Uterus (tissue), 2 donors: Measurements from ENCODE around the gene VAMP7.

Source experiments
- CTCF ChIP-seq, 4 experiments: fragments of 200-600 bp in 2 of 4; fragments of 450-650 bp in 2 of 4; sonication (generic) in 2 of 4; IDR thresholded peaks; one replicate each; pipeline ENCODE4 v1.5.1; 2016 to 2019; ENCODE audit warnings: antibody characterized with exemption in 4 of 4, mild to moderate bottlenecking in 2 of 4, moderate library complexity in 1 of 4
- POLR2A ChIP-seq, 2 donors: fragments of 450-650 bp; IDR thresholded peaks; one replicate each; pipeline ENCODE4 v1.6.1; 2016; ENCODE audit warnings: antibody characterized with exemption in 2 of 2, mild to moderate bottlenecking in 1 of 2, moderate library complexity in 1 of 2

- TF ChIP-seq CTCF (IDR thresholded peaks at IDR 0.05): no peak
- TF ChIP-seq POLR2A (IDR thresholded peaks at IDR 0.05): no peak
These were observed 8.2 kb downstream of the VAMP7 start for GRCh38 chrX:155889328-155889727.
